ENCODE measurements around the gene RYR3. TPM values are rescaled to one million over a fixed set of nuclear protein-coding genes. Genes with fewer than 3 reads are reported as not detected.

Gene RYR3
- total RNA-seq, 1 donor from 2014 or later = 7.4 TPM

DNA sequence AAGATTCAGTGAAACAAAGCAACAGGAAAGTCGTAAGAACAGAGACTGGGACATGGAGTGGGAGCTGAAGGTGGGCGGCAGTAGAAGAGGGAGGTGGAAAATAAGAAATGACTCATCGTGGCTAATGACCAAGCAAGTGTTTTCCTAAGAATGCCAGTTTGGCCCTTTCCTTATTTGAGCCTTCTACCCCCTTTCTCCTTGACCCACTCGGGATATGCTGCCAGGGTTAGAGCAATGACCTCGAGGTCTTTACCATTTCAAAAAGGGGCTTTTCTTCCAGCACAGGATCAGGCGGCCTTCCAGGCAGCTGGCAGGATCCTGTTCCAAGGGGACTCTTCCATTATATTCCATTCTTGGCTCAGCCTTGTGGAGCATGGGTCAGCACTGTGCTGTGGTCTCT, 241.1 kb downstream of the RYR3 start:
- Mint-ChIP-seq H3K9me3 (ENCODE audit: unreplicated experiment) (peaks cover 2% of the 10 kb centered on the region), H3K27me3 (ENCODE audit: unreplicated experiment) (peaks cover 3% of the 10 kb centered on the region), H3K27ac (ENCODE audit: unreplicated experiment) (no peak overlapping the region)

DNA sequence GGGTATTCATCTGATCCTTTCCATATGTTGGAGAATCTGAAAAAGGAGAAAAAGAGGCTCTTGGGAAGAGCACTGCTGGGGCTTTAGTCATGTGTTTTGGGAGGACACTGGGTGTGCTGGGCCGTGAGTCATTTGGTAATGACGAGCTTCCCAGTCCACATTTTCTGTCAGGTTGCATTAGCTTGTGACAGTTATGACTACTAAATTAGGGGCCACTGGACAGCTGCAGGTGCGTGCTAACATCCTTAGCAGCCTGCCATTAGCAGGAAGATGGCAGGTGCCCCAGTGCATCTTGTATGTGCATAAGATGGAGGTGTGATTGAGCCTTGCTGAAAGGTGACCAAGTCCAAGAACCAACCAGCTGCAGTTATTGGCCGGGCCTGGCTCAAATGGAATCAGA, 242.4 kb downstream of the RYR3 start:
- Mint-ChIP-seq H3K4me3 (ENCODE audit: unreplicated experiment) (no peak overlapping the region), H3K27ac (ENCODE audit: unreplicated experiment) (no peak overlapping the region), H3K4me1 (ENCODE audit: low read depth, unreplicated experiment) (peaks cover 5% of the 10 kb centered on the region), H3K27me3 (ENCODE audit: unreplicated experiment) (peaks cover 3% of the 10 kb centered on the region), H3K9me3 (ENCODE audit: unreplicated experiment) (peaks cover 2% of the 10 kb centered on the region), H3K36me3 (ENCODE audit: unreplicated experiment) (peaks cover 16% of the 10 kb centered on the region)
- TF ChIP-seq, protein P1, sequence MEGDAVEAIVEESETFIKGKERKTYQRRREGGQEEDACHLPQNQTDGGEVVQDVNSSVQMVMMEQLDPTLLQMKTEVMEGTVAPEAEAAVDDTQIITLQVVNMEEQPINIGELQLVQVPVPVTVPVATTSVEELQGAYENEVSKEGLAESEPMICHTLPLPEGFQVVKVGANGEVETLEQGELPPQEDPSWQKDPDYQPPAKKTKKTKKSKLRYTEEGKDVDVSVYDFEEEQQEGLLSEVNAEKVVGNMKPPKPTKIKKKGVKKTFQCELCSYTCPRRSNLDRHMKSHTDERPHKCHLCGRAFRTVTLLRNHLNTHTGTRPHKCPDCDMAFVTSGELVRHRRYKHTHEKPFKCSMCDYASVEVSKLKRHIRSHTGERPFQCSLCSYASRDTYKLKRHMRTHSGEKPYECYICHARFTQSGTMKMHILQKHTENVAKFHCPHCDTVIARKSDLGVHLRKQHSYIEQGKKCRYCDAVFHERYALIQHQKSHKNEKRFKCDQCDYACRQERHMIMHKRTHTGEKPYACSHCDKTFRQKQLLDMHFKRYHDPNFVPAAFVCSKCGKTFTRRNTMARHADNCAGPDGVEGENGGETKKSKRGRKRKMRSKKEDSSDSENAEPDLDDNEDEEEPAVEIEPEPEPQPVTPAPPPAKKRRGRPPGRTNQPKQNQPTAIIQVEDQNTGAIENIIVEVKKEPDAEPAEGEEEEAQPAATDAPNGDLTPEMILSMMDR (IDR thresholded peaks at IDR 0.05; ENCODE audit: partially characterized antibody, unreplicated experiment) = no peak
- DNase-seq = no peak

More for the DNA sequence above, 241.1 kb downstream of the RYR3 start:
- TF ChIP-seq, protein P1 (IDR thresholded peaks at IDR 0.05; ENCODE audit: partially characterized antibody, unreplicated experiment) = no peak
- peaks cover 5% of the 10 kb centered on the region for H3K4me1 Mint-ChIP-seq (ENCODE audit: low read depth, unreplicated experiment)
- H3K4me3 Mint-ChIP-seq (ENCODE audit: unreplicated experiment) = no peak overlapping the region
- peaks cover 16% of the 10 kb centered on the region for H3K36me3 Mint-ChIP-seq (ENCODE audit: unreplicated experiment)
- no peak for DNase-seq

DNA sequence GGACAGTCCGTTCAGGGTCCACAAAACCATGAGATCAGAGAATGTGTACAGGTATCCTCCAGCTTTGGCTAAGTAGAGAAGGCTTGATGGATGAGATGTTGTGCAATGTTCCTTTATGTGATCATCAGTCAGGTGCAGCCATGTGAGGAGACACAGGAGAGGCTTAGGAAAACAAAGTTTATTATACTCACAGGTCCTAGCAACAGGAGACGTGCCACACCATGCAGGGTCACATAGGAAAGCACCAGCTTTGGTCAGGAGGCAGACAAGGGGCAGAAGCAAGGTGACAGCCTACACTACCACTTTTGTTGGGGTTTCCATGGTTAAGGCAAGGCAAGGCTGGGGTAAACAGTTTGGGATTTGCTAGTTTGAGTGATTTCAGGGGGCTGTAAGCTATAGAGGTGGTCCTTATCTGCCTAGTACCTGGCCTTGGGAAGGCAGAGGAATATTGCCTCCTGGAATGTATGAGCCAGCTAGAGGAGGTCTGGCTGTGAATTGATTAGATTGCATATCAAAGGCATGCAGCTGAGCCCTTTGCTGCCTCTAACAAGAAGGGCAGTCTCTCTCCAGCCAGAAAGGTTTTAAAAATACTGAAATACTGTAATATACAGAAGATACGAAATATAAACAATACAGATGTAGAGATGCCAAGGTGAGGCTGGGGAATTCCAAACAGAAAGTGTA, 248.6 kb downstream of the RYR3 start:
- Mint-ChIP-seq H3K27me3 (ENCODE audit: unreplicated experiment) (no peaks in the 10 kb centered on the region), H3K36me3 (ENCODE audit: unreplicated experiment) (no peaks in the 10 kb centered on the region), H3K9me3 (ENCODE audit: unreplicated experiment) (no peaks in the 10 kb centered on the region), H3K27ac (ENCODE audit: unreplicated experiment) (no peak overlapping the region), H3K4me1 (ENCODE audit: low read depth, unreplicated experiment) (peaks cover 2% of the 10 kb centered on the region), H3K4me3 (ENCODE audit: unreplicated experiment) (no peak overlapping the region)
- no peak for DNase-seq
- TF ChIP-seq, protein P1 (IDR thresholded peaks at IDR 0.05; ENCODE audit: partially characterized antibody, unreplicated experiment) = no peak

DNA sequence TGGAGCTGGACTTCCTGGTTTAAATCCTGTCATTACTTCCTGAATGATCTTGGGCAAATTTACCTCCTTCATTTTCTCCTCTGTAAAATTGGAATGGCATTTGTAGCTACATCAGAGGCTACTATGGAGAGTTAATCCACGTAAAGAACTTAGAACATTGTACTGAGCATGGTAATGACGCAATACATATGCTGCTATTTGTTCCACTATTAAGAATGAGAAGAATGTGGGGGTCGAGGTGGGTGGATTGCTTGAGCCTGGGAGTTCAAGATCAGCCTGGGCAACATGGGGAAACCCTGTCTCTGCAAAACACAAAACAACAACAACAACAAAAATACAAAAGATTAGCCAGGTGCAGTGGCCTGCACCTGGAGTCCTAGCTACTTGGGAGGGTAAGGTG, 250.6 kb downstream of the RYR3 start:
- H3K9me3 Mint-ChIP-seq (ENCODE audit: unreplicated experiment) = no peaks in the 10 kb centered on the region
- H3K4me1 Mint-ChIP-seq (ENCODE audit: low read depth, unreplicated experiment) = no peaks in the 10 kb centered on the region
- TF ChIP-seq, protein P1 (IDR thresholded peaks at IDR 0.05; ENCODE audit: partially characterized antibody, unreplicated experiment) = no peak
- no peak overlapping the region for H3K4me3 Mint-ChIP-seq (ENCODE audit: unreplicated experiment)
- no peaks in the 10 kb centered on the region for H3K36me3 Mint-ChIP-seq (ENCODE audit: unreplicated experiment)
- H3K27ac Mint-ChIP-seq (ENCODE audit: unreplicated experiment) = no peak overlapping the region
- no peak for DNase-seq
- no peaks in the 10 kb centered on the region for H3K27me3 Mint-ChIP-seq (ENCODE audit: unreplicated experiment)

DNA sequence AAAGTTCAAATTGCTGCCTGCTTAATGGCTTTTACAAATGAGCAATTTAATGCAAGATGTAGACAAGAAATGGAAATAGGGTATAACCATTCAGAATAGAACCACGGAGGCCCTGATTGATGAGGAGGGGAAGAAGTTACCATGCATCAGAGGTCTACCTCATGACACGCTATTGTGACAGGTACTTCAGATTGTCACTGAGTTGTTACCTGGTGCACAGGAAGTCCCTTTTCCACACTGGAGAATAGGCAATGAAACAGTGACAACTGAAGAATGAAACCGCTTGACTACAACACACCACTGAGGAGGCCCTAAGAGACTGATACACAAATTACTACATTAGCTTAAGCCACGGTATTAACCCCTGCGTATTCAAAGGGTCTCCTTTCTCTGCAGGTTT, 251.2 kb downstream of the RYR3 start:
- TF ChIP-seq, protein P1 (IDR thresholded peaks at IDR 0.05; ENCODE audit: partially characterized antibody, unreplicated experiment) = no peak
- H3K36me3 Mint-ChIP-seq (ENCODE audit: unreplicated experiment) = no peaks in the 10 kb centered on the region
- no peaks in the 10 kb centered on the region for H3K4me1 Mint-ChIP-seq (ENCODE audit: low read depth, unreplicated experiment)
- H3K27me3 Mint-ChIP-seq (ENCODE audit: unreplicated experiment) = no peaks in the 10 kb centered on the region
- H3K27ac Mint-ChIP-seq (ENCODE audit: unreplicated experiment) = no peak overlapping the region
- DNase-seq = no peak
- H3K9me3 Mint-ChIP-seq (ENCODE audit: unreplicated experiment) = no peaks in the 10 kb centered on the region
- no peak overlapping the region for H3K4me3 Mint-ChIP-seq (ENCODE audit: unreplicated experiment)
